HepG2 (cell line): ENCODE data around the gene FITM2. TPM values are rescaled to one million over a fixed set of nuclear protein-coding genes. Genes with fewer than 3 reads are reported as not detected.

Experiments
- ATF3 ChIP-seq: sonication (generic); formaldehyde crosslinking; IDR thresholded peaks from 2 replicates; pipeline ENCODE4 v1.4.0; 2020; ENCODE audit warnings: missing genetic modification reagents
- HHEX ChIP-seq: IDR thresholded peaks from 2 replicates; pipeline ENCODE4 v1.6.1; 2016; ENCODE audit warnings: control low read depth
- HMGA1 ChIP-seq: sonication (generic); formaldehyde crosslinking; conservative IDR thresholded peaks from 2 replicates; pipeline ENCODE4 v1.4.0; 2020; ENCODE audit warnings: missing genetic modification reagents
- HNF4A ChIP-seq: sonication (generic); formaldehyde crosslinking; IDR thresholded peaks from 2 replicates; pipeline ENCODE4 v1.4.0; 2020; ENCODE audit warnings: missing genetic modification reagents
- IKZF1 ChIP-seq: fragments of 450-650 bp; IDR thresholded peaks from 2 replicates; pipeline ENCODE4 v1.7.1; 2016
- JDP2 ChIP-seq: sonication (generic); formaldehyde crosslinking; IDR thresholded peaks from 2 replicates; pipeline ENCODE4 v1.8.1; 2022; ENCODE audit warnings: missing genetic modification reagents, borderline replicate concordance
- KAT2B ChIP-seq: fragments of 150-350 bp; IDR thresholded peaks from 2 replicates; pipeline ENCODE4 v1.6.1; 2014; ENCODE audit warnings: low read depth, low read length, borderline replicate concordance
- KDM5A ChIP-seq: fragments of 200-600 bp; sonication (generic); IDR thresholded peaks from 2 replicates; pipeline ENCODE4 v1.7.0; 2018; ENCODE audit warnings: antibody characterized with exemption, mild to moderate bottlenecking, low read length, borderline replicate concordance
- KDM5B ChIP-seq: sonication (generic); formaldehyde crosslinking; IDR thresholded peaks from 2 replicates; pipeline ENCODE4 v1.4.0; 2020; ENCODE audit warnings: missing genetic modification reagents, mild to moderate bottlenecking, borderline replicate concordance
- KMT2B ChIP-seq: IDR thresholded peaks from 2 replicates; pipeline ENCODE4 v1.6.1; 2016; ENCODE audit warnings: missing genetic modification reagents, missing compliant biosample characterization
- NFIB ChIP-seq: sonication (generic); formaldehyde crosslinking; IDR thresholded peaks from 2 replicates; pipeline ENCODE4 v1.9.0; 2021; ENCODE audit warnings: missing genetic modification reagents, mild to moderate bottlenecking, borderline replicate concordance
- NR2F6 ChIP-seq, 2 experiments: IDR thresholded peaks; 2 replicates each; pipeline ENCODE4 v1.6.1; 2016; ENCODE audit warnings: antibody characterized with exemption in 1 of 2, mild to moderate bottlenecking in 1 of 2
- RERE ChIP-seq: IDR thresholded peaks from 2 replicates; pipeline ENCODE4 v1.6.1; 2016; ENCODE audit warnings: low read depth, missing genetic modification reagents, missing compliant biosample characterization
- SP1 ChIP-seq, 2 experiments: fragments of 450-650 bp in 1 of 2; sonication (generic) in 1 of 2; formaldehyde crosslinking in 1 of 2; IDR thresholded peaks; 2 replicates each; pipeline versions ENCODE4 v1.4.0 to v1.6.1; 2016 to 2020; ENCODE audit warnings: missing genetic modification reagents in 1 of 2
- SRF ChIP-seq: IDR thresholded peaks from 2 replicates; pipeline ENCODE4 v1.6.1; 2011; ENCODE audit warnings: mild to moderate bottlenecking, low read depth, low read length, moderate library complexity
- TBX2 ChIP-seq: sonication (generic); formaldehyde crosslinking; IDR thresholded peaks from 2 replicates; pipeline ENCODE4 v1.5.0; 2020; ENCODE audit warnings: missing genetic modification reagents, mild to moderate bottlenecking, borderline replicate concordance
- TCF12 ChIP-seq, 2 experiments: fragments of 450-650 bp in 1 of 2; sonication (generic) in 1 of 2; formaldehyde crosslinking in 1 of 2; IDR thresholded peaks; 2 replicates each; pipeline versions ENCODE4 v1.6.1 to v1.8.0; 2017 to 2022; ENCODE audit warnings: antibody characterized with exemption in 1 of 2, mild to moderate bottlenecking in 1 of 2, missing genetic modification reagents in 1 of 2, moderate library complexity in 1 of 2
- TEAD3 ChIP-seq: optimal IDR thresholded peaks from 2 replicates; pipeline ENCODE3; 2016; ENCODE audit warnings: borderline replicate concordance
- TRIM24 ChIP-seq: sonication (generic); formaldehyde crosslinking; IDR thresholded peaks from 2 replicates; pipeline ENCODE4 v1.8.0; 2022; ENCODE audit warnings: mild to moderate bottlenecking, missing genetic modification reagents
- ZFP36L1 ChIP-seq: sonication (generic); formaldehyde crosslinking; IDR thresholded peaks from 2 replicates; pipeline ENCODE4 v1.8.0; 2022; ENCODE audit warnings: mild to moderate bottlenecking, missing genetic modification reagents, moderate library complexity
- ZNF121 ChIP-seq: sonication (generic); formaldehyde crosslinking; IDR thresholded peaks from 2 replicates; pipeline ENCODE4 v1.5.0; 2020; ENCODE audit warnings: mild to moderate bottlenecking, missing genetic modification reagents
- ZNF205 ChIP-seq: IDR thresholded peaks from 2 replicates; pipeline ENCODE4 v1.6.1; 2018; ENCODE audit warnings: missing biosample characterization, missing genetic modification reagents
- ZNF431 ChIP-seq: sonication (generic); formaldehyde crosslinking; IDR thresholded peaks from 2 replicates; pipeline ENCODE4 v1.9.0; 2022; ENCODE audit warnings: missing genetic modification reagents, low read depth, mild to moderate bottlenecking, borderline replicate concordance
- ZNF484 ChIP-seq: sonication (generic); formaldehyde crosslinking; IDR thresholded peaks from 2 replicates; pipeline ENCODE4 v1.5.1; 2020; ENCODE audit warnings: mild to moderate bottlenecking, low read depth, missing genetic modification reagents, borderline replicate concordance
- ZNF496 ChIP-seq: sonication (generic); formaldehyde crosslinking; IDR thresholded peaks from 2 replicates; pipeline ENCODE4 v1.8.1; 2023; ENCODE audit warnings: mild to moderate bottlenecking, moderate library complexity, missing genetic modification reagents; ENCODE audit not compliant: insufficient replicate concordance
- ZNF616 ChIP-seq: sonication (generic); formaldehyde crosslinking; IDR thresholded peaks from 2 replicates; pipeline ENCODE4 v1.5.0; 2020; ENCODE audit warnings: low read depth, mild to moderate bottlenecking, missing genetic modification reagents
- polyA plus RNA-seq, 8 experiments: library from polyadenylated mRNA; depleted of rRNA in 3 of 8; stranded (reverse) in 7 of 8; unstranded in 1 of 8; fragments of >200 nt; fragmentation: Illumina TruSeq in 4 of 8; extraction: Trizol in 4 of 8; gene quantifications; 2 replicates each; pipeline versions ENCODE4 v1.2.1 to v1.2.3, GENCODE V29; 2011 to 2016; ENCODE audit warnings: low read depth in 4 of 8, missing spikeins in 1 of 8, mixed read lengths in 1 of 8; ENCODE audit not compliant: insufficient read depth in 1 of 8
- total RNA-seq, 5 experiments: library from RNA; depleted of rRNA; stranded (reverse); fragments of >200 nt; fragmentation: Illumina TruSeq; extraction: Trizol; gene quantifications; 2 replicates each; pipeline ENCODE4 v1.2.3, GENCODE V29; 2016; ENCODE audit warnings: low read depth in 1 of 5

FITM2 gene
- total and polyA plus RNA-seq, 2 of the 13 experiments (the other 11 are each of a cell fraction or from before 2014, with no cell fraction given) = 9.6 to 24.5 TPM

DNA sequence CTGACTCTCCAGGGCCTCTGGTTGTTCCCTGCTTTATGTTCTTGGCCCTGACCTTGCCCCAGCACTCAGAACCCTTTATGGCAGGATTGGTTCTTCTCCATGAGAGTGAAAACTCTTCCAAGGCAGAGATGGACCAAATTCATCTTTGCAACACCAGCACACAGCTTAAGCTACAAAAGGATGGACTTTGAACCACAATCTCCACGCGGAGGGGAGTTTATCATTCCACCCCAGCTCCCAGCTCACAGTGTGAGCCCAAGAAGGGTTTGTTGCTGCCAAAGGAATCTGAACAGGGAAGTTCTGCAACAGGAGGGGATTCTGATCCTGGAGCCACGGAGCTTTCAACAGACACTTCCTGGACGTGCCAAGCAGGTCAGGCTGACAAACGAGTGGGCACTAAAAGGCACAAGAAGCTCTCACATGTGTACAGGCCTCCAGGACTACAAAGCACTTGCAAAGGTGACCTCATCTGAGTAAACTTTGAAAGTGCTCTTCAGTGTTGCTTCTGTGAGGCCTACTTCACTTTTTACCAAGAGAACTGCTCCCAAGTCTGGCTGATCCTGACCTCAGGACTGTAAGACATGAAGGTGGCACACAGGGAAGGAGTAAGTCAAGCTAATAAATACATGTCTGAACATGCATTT lies 8.9 kb downstream of the FITM2 start (continued):
- TF ChIP-seq TBX2 (CRISPR knock-in tag) (peak; percentile 92), HMGA1 (no peak), ZFP36L1 (CRISPR knock-in tag) (no peak), TEAD3 (no peak), TRIM24 (CRISPR knock-in tag) (no peak), ZNF496 (CRISPR knock-in tag) (no peak), RERE (CRISPR knock-in tag) (0 out of 2 replicates have a peak, but pooled peaks have one; percentile 37), ZNF121 (CRISPR knock-in tag) (no peak), SRF (no peak), NR2F6 (IDR thresholded peaks at IDR 0.05) (peak; percentile 67; the same call in 1 of the 2 replicates), NR2F6 (CRISPR knock-in tag; IDR thresholded peaks at IDR 0.05) (peak; percentile 78), ZNF484 (CRISPR knock-in tag) (no peak), HHEX (CRISPR knock-in tag) (no peak), NFIB (CRISPR knock-in tag) (no peak), SP1 (IDR thresholded peaks at IDR 0.05) (no peak), SP1 (CRISPR knock-in tag; IDR thresholded peaks at IDR 0.05) (no peak), JDP2 (CRISPR knock-in tag) (no peak), KMT2B (CRISPR knock-in tag) (peak; percentile 74), ZNF205 (CRISPR knock-in tag) (peak; percentile 88), HNF4A (CRISPR knock-in tag) (peak; percentile 98), ZNF431 (CRISPR knock-in tag) (peak; percentile 65; the same call in 1 of the 2 replicates), KDM5A (no peak; the same call in 1 of the 2 replicates), ZNF616 (CRISPR knock-in tag) (no peak), KDM5B (no peak; the same call in 1 of the 2 replicates), KAT2B (no peak), ATF3 (peak; percentile 99), TCF12 (IDR thresholded peaks at IDR 0.05) (no peak), TCF12 (CRISPR knock-in tag; IDR thresholded peaks at IDR 0.05) (no peak), IKZF1 (no peak)
